OCI-LY7 (cell line): ENCODE results near the gene SOX5. TPM values are rescaled to one million over a fixed set of nuclear protein-coding genes. Genes with fewer than 3 reads are reported as not detected.

Experiments used
- BruUV-seq: library from RNA; stranded (reverse); fragments of 400-500 nt; replicated peaks from 2 replicates; lab custom pipeline; 2021; lab: Mats Ljungman, UMichigan
- CTCF ChIA-PET: fragments of 300-600 bp; sonication (Branson Sonifier 250); formaldehyde crosslinking; loops from one replicate; lab custom pipeline; 2022; ENCODE audit warnings: antibody characterized with exemption; ENCODE audit not compliant: unreplicated experiment; lab: Charles Lee
- POLR2A ChIA-PET: fragments of 300-600 bp; sonication (Branson Sonifier 250); formaldehyde crosslinking; loops from one replicate; lab custom pipeline; 2022; ENCODE audit warnings: antibody characterized with exemption; lab: Charles Lee
- DNase-seq: peaks from one replicate; pipeline ENCODE4 v3.0.0-alpha.2; 2015; ENCODE audit warnings: low spot score
- H2AFZ ChIP-seq: fragments of 200-600 bp; sonication (generic), shearing (Covaris generic); 2 replicates; pipeline ENCODE4 v1.6.1; 2014; ENCODE audit warnings: mild to moderate bottlenecking, antibody characterized with exemption, low read length, moderate library complexity
- H3K27ac ChIP-seq: fragments of 200-600 bp; sonication (generic); 2 replicates; pipeline ENCODE4 v1.5.1; 2014; ENCODE audit warnings: mixed run types, low read depth, mild to moderate bottlenecking, moderate library complexity, low read length, inconsistent platforms; ENCODE audit not compliant: poor library complexity, severe bottlenecking
- H3K36me3 ChIP-seq: fragments of 200-600 bp; sonication (generic); 2 replicates; pipeline ENCODE4 v1.6.1; 2014; ENCODE audit warnings: mild to moderate bottlenecking, antibody characterized with exemption, low read length, moderate library complexity, mixed read lengths; ENCODE audit not compliant: insufficient read depth
- H3K4me1 ChIP-seq: fragments of 200-600 bp; sonication (generic); 2 replicates; pipeline ENCODE4 v1.5.1; 2014; ENCODE audit warnings: mild to moderate bottlenecking, low read length; ENCODE audit not compliant: insufficient read depth, poor library complexity, severe bottlenecking
- H3K4me2 ChIP-seq: fragments of 200-600 bp; sonication (generic); 2 replicates; pipeline ENCODE4 v1.6.1; 2014; ENCODE audit warnings: mild to moderate bottlenecking, low read length
- H3K4me3 ChIP-seq: fragments of 200-600 bp; sonication (generic); 2 replicates; pipeline ENCODE4 v1.5.1; 2014; ENCODE audit warnings: mild to moderate bottlenecking, low read depth, low read length; ENCODE audit not compliant: poor library complexity, severe bottlenecking
- H3K79me2 ChIP-seq: fragments of 200-600 bp; sonication (generic); 2 replicates; pipeline ENCODE4 v1.6.1; 2016; ENCODE audit warnings: low read depth, mild to moderate bottlenecking, low read length, moderate library complexity, mixed read lengths; ENCODE audit not compliant: insufficient read depth
- H3K9me2 ChIP-seq: fragments of 200-600 bp; sonication (generic); 2 replicates; pipeline ENCODE4 v1.6.1; 2016; ENCODE audit warnings: mild to moderate bottlenecking, low read length, mixed read lengths; ENCODE audit not compliant: insufficient read depth
- H3K9me3 ChIP-seq: fragments of 200-600 bp; sonication (generic); 2 replicates; pipeline ENCODE4 v1.6.1; 2014; ENCODE audit warnings: mild to moderate bottlenecking, mixed run types, low read length, mixed read lengths
- H4K20me1 ChIP-seq: fragments of 200-600 bp; sonication (generic); 2 replicates; pipeline ENCODE4 v1.6.1; 2014; ENCODE audit warnings: mild to moderate bottlenecking, antibody characterized with exemption, low read length, moderate library complexity, mixed read lengths; ENCODE audit not compliant: insufficient read depth
- EZH2phosphoT487 ChIP-seq: fragments of 200-600 bp; sonication (generic); IDR thresholded peaks from 2 replicates; pipeline ENCODE4 v1.6.1; 2018; ENCODE audit warnings: low read depth, borderline replicate concordance, mild to moderate bottlenecking, mixed run types, antibody characterized with exemption, low read length, moderate library complexity, mixed read lengths
- intact Hi-C: fragments of 100-400 bp; cut with micrococcal nuclease; formaldehyde crosslinking; loops from one replicate; pipeline ENCODE4 v1.10.0; 2022; ENCODE audit not compliant: unreplicated experiment
- total RNA-seq, 2 experiments: library from RNA; depleted of rRNA in 1 of 2; stranded (reverse); fragments of >200 nt in 1 of 2; shearing (Covaris generic) in 1 of 2; gene quantifications; 2 replicates each; pipeline ENCODE4 v1.2.3, GENCODE V29; 2014 to 2022
- TF ChIP-seq, protein P1 (sequence below): fragments of 200-600 bp; sonication (generic); conservative IDR thresholded peaks from 2 replicates; pipeline ENCODE4 v1.5.1; 2014; ENCODE audit warnings: mild to moderate bottlenecking, antibody characterized with exemption, low read length, moderate library complexity, mixed read lengths

The SOX5 gene
- total RNA-seq, 2 experiments from 2014 or later: 0.16 TPM; not detected in 1

DNA sequence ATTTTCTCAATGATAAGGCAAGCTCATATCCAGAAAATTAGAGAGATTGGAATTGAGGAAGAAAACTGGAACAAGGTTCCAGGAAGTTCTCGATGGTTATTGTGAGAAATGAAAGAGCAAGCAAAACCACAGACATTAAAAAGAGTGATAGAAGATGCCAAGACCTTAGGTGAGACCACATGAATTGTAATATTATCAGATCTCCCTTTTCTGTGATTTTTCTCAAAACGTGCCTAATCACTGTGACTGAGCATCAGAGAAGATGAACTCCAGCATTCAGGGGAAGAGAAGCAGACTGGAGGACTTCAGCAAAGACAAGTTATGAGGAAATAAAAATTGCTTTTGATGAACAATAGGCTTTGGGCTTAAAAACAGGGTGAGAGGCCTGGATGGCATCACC, 278.8 kb downstream of the SOX5 start:
- Histone ChIP-seq H3K4me3 (no peak overlapping the region), H3K79me2 (no peaks in the 10 kb centered on the region), H4K20me1 (no peaks in the 10 kb centered on the region), H3K4me2 (no peak overlapping the region), H3K9me2 (no peaks in the 10 kb centered on the region), H3K4me1 (no peaks in the 10 kb centered on the region), H3K9me3 (no peaks in the 10 kb centered on the region), H3K36me3 (no peaks in the 10 kb centered on the region), H2AFZ (no peak overlapping the region), H3K27ac (no peak overlapping the region)
- intact Hi-C loops: no loop called here
- TF ChIP-seq, protein P1, sequence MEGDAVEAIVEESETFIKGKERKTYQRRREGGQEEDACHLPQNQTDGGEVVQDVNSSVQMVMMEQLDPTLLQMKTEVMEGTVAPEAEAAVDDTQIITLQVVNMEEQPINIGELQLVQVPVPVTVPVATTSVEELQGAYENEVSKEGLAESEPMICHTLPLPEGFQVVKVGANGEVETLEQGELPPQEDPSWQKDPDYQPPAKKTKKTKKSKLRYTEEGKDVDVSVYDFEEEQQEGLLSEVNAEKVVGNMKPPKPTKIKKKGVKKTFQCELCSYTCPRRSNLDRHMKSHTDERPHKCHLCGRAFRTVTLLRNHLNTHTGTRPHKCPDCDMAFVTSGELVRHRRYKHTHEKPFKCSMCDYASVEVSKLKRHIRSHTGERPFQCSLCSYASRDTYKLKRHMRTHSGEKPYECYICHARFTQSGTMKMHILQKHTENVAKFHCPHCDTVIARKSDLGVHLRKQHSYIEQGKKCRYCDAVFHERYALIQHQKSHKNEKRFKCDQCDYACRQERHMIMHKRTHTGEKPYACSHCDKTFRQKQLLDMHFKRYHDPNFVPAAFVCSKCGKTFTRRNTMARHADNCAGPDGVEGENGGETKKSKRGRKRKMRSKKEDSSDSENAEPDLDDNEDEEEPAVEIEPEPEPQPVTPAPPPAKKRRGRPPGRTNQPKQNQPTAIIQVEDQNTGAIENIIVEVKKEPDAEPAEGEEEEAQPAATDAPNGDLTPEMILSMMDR: no peak
- no peak for TF ChIP-seq EZH2phosphoT487
- DNase-seq: no peak
- no TSS peak for BruUV-seq
- ChIA-PET CTCF (no interaction called here), POLR2A (interaction anchor here (0.9 kb wide), 1 partner anchor 22 kb away, joined by 3 read pairs; no protein-coding TSS in a partner anchor)

DNA sequence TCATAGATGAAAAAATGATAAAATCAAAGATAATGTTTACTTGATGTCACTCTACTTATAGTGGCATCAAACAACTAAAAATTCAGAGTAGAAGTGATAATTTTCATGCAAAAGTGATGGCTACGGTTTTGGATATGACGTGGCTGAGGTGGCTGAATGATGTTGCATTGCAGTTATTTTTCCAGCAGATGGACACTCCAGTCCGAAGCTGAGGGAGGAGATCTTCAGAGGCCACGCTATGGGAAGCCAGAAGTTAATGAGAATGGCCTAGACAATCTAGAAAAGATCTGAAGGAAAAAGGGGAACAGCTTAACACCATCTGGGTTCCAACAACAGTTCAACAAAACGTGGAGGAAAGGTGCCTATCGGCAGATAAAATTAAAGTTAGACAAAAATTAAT, 279.8 kb downstream of the SOX5 start:
- no peaks in the 10 kb centered on the region for H3K79me2 ChIP-seq
- POLR2A ChIA-PET: no interaction called here
- no TSS peak for BruUV-seq
- H3K36me3 ChIP-seq: no peaks in the 10 kb centered on the region
- intact Hi-C loops: no loop called here
- no peaks in the 10 kb centered on the region for H3K4me1 ChIP-seq
- no peak overlapping the region for H3K4me2 ChIP-seq
- CTCF ChIA-PET: no interaction called here
- H3K9me2 ChIP-seq: no peaks in the 10 kb centered on the region
- no peaks in the 10 kb centered on the region for H3K9me3 ChIP-seq
- H3K27ac ChIP-seq: no peak overlapping the region
- no peaks in the 10 kb centered on the region for H4K20me1 ChIP-seq
- H2AFZ ChIP-seq: no peak overlapping the region
- TF ChIP-seq, protein P1: no peak
- no peak for TF ChIP-seq EZH2phosphoT487
- H3K4me3 ChIP-seq: no peak overlapping the region
- no peak for DNase-seq

DNA sequence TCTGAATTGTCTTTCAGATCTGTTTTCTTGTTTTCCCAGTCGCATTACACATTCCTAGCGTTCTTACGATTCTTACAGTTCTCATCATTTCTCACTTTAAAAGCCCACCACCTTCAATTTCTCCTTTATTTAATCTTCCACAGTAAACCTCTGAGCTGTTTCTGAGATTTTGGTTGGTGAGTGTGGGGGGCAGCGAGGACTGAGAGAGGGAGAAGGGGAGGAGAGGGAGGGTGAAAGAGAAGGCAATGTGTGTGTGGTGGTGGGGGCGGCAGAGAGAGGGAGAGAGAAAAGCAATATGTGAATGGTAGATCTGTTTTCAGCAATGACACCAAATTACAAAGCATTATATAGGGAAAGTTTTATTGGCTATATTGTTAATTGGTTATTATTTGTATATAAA, 282.6 kb downstream of the SOX5 start:
- POLR2A ChIA-PET: interaction anchor here (0.6 to 2.2 kb wide), 3 partner anchors 10 to 175 kb away, joined by 3 to 8 read pairs (median 4); no protein-coding TSS in a partner anchor
- Histone ChIP-seq H3K4me2 (no peak overlapping the region), H3K36me3 (no peaks in the 10 kb centered on the region), H2AFZ (no peak overlapping the region), H3K4me3 (no peak overlapping the region), H3K4me1 (no peaks in the 10 kb centered on the region), H4K20me1 (no peaks in the 10 kb centered on the region), H3K79me2 (no peaks in the 10 kb centered on the region), H3K9me3 (no peaks in the 10 kb centered on the region), H3K27ac (no peak overlapping the region), H3K9me2 (no peaks in the 10 kb centered on the region)
- no TSS peak for BruUV-seq
- no peak for DNase-seq
- TF ChIP-seq EZH2phosphoT487: no peak
- TF ChIP-seq, protein P1: no peak
- CTCF ChIA-PET: no interaction called here
- intact Hi-C loops: no loop called here
